GM19452 (cell line): Measurements from ENCODE around the gene RRM2.
"Not testable (repeated sequence)": the region's sequence is repeated elsewhere in the genome, so short reads cannot be mapped to it uniquely, and the experiment has no call there.

Source experiments
- ATAC-seq: cut with Tn5 transposase; IDR thresholded peaks from one replicate; pipeline ENCODE4 v1.9.1; 2021; ENCODE audit not compliant: unreplicated experiment

RRM2 gene

DNA sequence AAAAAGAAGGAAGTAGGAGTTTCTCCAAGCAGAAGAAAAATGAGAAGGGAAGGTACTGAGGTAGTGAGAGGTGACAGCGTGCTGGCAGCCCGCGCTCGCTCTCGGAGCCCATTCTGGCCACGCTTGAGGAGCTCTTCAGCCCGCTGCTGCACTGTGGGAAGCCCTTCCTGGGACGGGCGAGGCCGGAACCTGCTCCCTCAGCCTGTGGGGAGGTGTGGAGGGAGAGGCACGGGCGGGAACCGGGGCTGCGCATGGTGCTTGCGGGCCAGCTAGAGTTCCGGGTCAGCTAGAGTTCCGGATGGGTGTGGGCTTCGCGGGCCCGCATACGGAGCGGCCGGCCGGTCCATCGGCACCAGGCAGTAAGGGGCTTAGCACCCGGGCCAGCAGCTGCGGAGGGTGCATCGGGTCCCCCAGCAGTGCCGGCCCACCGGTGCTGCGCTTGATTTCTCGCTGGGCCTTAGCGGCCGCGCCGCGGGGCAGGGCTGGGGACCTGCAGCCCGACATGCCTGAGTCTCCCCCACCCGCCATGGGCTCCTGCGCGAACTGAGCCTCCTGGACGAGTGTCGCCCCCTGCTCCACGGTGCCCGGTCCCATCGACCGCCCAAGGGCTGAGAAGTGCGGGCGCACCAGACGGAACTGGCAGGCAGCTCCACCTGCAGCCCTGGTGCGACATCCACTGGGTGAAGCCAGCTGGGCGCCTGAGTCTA, 31.2 kb upstream of the RRM2 start:
- no peak for ATAC-seq

DNA sequence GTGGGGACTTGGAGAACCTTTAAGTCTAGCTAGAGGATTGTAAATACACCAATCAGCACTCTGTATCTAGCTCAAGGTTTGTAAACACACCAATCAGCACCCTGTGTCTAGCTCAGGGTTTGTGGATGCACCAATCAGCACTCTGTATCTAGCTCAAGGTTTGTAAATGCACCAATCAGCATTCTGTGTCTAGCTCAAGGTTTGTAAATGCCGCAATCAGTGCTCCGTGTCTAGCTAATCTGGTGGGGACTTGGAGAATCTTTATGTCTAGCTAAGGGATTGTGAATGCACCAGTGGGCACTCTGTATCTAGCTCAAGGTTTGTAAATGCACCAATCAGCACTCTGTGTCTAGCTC, 30.7 kb upstream of the RRM2 start:
- ATAC-seq, result not testable (repeated sequence)

DNA sequence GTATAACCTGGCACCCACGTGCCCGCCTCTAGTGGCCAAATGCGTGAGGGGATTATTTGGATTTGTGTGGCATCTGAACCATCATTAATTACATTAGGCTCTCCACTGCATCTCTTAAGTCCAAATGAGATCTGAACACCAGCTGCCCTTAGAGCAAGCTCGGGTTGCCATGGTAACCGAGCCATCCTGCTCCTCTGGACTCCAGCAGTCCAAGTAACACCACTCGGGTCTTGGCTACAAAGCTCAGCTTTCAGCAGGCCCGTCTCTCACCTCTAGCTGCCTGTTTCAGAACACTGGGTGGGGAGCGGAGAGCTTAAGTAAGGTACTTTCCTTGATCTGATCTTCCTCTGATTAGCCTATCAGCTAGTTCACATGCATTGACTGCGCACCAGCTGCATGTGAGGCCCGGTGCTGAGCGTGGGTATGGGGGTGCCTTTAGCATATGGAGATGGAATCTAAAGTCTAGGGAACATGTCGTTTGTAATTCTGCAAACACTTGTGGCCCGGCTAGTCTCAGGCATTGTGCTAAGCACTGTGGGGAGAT, 28.2 kb upstream of the RRM2 start:
- ATAC-seq, result no peak

DNA sequence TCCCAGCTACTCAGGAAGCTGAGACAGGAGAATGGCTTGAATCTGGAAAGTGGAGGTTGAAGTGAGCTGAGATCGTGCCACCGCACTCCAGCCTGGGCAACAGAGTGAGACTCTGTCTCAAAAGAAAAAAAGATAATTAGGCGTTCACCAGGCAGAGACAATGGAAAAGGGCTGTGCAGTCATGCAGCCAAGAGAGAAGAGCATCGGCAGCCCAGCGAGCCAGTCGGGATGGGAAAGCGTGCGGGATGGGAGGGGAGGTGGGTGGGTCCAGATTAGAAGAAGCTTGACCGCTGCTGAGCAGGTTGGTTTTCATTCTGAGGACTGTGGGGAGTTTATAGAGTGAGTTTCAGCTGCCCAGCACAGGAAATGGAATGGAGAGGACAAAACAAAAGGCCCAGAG, 27.4 kb upstream of the RRM2 start:
- no peak for ATAC-seq

GRCh38 chr2:10096641-10097040, 25.9 kb upstream of the RRM2 start:
- no peak for ATAC-seq

DNA sequence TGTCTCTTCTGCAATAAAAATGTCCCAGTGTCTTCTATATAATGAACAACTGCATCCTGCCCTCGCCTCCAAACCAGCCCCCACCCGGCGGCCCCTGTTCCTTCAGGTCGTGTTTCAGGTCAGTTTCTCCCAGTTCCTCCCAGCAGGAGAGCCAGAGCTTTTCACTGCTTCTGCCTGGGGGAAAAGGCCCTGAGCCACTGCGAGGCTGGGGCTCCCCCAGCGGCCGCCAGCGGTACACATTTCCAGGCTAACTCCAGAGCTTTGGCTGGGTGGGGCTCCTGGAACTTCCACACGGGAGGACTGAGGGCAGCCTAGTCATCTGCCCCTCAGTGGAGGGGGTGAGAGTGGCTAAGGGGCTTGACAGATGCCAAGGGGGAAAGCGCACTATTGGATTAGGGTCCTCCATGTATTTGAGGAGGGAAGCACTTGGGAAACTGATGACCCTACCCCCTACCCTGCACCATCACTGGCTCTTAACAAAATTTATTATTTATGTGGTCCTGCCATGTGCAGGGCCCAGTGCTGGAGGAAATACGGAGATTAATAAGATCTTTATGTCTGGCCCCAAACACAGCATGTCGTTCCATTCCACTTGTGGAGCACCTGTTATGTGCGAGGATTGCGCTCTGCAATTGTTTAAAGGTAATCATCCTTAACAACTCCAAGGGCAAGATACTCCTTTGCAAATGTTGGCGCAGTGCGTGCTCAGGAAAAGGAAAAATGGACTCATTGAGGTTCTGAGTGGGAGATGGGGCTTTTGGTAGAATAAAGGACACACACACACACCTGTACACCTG, 25.0 kb upstream of the RRM2 start:
- ATAC-seq, result peak; percentile 63

DNA sequence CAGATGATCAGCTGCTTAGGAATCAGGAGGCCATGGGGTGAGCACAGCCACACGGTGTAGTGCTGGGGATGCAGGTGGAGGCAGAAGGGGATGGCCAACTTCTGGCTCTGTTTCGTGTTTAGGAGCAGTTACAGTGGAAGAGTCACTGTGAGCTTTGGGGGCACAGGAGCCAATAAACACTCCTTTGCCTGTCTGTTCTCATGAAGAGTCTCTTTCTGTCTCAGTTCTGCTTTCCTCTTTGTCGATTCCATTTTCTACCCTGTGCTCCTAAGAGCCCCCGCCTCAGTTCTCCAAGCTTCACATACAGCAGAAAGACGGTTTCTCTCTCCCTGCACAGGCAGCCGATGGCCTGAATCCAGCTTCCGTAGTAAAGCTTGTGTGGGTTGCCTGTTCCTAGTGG, 21.0 kb upstream of the RRM2 start:
- no peak for ATAC-seq

DNA sequence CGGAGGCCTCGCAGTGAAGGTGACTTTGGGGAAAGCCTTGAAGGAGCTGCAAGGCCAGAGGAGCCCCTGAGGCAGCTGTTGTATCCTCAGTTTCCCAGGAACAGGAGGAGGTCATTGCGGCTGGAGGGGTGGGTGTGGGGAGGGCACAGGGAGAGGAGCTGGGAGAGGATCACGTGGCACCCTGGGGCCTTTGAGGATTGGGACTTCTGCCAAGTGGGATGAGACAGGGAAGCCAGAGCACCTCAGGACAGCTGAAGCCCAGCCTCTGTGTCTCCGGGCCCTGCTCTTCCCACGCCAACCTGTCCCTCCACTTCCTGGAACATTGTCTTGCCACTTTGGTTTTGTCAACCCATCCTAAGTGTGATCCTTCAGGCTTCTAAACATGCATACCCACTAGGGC, 19.4 kb upstream of the RRM2 start:
- no peak for ATAC-seq

DNA sequence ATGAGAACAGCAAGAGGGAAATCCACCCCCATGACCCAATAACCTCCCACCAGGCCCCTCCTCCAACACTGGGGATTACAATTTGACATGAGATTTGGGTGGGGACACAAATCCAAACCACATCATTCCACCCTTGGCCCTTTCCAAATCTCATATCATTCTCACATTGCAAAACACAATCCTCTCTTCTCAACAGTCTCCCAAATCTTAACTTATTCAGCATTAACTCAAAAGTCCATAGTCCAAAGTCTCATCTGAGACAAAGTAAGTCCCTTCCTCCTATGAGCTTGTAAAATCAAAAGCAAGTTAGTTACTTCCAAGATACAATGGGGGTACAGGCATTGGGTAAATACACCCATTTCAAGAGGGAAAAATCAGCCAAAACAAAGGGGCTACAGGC, 17.6 kb upstream of the RRM2 start:
- not testable (repeated sequence) for ATAC-seq

DNA sequence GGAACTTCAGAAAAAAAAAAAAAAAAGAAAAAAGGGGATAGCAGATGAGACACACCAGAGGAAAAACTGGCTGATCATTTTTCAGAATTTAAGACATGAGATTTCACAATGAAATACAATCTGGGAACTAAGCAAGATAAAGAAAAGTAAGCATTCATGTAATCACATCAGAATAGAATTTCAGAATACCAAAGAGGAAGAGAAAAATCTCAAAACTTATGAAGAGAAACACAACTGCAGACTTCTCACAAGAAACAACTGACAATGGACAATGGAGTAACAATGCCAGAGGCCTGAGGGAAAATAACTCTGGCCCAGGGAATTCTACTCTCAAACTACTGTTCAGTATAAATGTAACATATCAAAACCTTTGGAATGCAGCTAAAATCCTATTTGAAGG, 13.2 kb upstream of the RRM2 start:
- no peak for ATAC-seq

DNA sequence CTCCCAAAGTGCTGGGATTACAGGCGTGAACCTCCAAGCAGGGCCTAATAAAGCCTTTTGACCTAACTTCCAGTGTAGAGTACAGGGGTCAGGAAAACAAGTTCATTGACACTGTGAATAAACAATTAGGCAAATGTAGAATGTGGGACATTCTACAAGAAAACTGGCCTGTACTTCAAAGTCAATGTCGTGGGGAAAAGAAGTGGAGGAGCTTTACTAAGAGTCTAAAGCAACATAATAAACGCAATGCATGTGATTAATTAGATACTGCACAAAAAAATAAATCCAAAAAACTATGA, 3.6 kb upstream of the RRM2 start:
- no peak for ATAC-seq

- ATAC-seq, result no peak
Observed at GRCh38 chr2:10119601-10120157, 2.9 kb upstream of the RRM2 start.

- ATAC-seq, result peak; percentile 42
Observed at GRCh38 chr2:10120158-10120876, 2.2 kb upstream of the RRM2 start.

DNA sequence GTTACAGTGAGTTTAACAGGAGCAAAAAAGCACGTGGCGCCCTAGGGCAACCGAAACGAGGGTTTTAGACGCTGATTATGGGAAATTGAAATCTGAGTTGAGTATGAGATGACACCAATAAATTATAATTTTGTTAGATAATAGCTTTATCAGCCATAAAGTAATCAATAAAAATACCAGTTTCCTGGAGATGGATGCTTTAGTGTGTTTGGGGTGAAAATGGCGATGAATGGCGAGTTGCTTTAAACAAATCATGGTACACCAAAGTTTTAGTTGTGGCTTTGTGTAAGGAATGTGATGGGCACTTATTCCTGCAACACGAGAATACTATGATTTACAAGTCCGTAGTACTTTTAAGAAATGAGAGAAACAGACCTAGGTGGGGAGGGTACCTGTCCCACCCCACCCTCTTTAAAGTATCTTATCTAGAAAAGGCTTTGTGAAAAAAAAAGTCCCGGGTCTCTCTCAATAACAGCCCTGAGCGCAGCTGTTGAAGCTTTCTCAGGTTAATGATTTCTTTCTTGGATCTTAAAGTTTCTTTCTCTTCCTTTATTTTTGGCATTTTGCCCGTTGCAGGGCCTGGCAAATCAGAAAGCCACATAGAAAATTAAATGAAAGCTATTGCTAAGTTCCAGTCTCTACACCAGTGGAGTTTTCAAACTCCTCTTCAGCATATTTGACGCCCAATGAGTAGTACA, 1.5 kb upstream of the RRM2 start:
- ATAC-seq, result no peak

DNA sequence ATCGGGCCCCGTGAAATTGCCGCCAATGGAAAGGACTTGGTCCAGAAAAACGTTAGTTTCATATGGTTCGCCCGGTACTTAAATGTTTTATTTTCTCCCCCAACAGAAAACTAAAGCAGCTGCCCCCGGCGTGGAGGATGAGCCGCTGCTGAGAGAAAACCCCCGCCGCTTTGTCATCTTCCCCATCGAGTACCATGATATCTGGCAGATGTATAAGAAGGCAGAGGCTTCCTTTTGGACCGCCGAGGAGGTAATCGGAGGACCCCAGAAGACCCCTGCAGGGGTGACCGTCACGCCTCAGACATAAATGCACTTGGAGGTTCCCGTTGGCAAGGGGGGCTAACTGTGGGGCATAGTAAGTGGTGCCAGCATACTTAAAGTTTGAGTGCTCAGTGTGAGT, 742 bp downstream of the RRM2 start:
- no peak for ATAC-seq

DNA sequence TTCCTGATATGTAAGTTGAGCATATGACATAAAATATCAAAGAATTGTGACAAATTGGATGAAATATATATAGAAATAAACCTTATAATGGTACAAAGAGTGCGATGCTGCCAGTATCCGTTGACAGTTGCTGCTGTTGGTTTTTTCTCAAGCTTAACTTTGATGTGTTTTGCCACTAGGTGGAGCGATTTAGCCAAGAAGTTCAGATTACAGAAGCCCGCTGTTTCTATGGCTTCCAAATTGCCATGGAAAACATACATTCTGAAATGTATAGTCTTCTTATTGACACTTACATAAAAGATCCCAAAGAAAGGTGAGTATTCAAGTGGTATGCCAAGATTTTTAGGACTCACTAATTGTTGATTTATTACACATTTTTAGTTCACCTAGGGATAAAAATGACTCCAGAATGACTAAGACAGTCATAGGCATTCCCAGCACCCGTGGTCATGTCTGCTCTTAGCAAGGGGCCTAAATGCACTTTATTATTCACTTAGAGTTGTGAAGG, 2.1 kb downstream of the RRM2 start:
- ATAC-seq, result no peak

GRCh38 chr2:10125842-10126631, 3.5 kb downstream of the RRM2 start:
- no peak for ATAC-seq

DNA sequence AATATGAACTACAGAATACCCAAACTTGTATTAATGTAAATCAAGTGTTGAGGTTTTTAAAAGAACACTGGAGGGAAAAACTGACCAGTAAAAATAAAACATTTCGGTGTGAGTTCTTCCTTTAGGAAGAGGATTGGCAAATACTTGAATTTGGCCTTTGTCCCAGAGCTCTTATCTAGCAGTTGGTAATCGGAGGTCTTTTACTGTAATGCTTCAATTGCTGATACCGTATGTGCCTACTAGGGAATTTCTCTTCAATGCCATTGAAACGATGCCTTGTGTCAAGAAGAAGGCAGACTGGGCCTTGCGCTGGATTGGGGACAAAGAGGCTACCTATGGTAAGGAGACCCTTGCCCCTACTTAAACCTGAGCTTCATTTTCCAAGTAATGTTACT, 4.1 kb downstream of the RRM2 start:
- no peak for ATAC-seq

DNA sequence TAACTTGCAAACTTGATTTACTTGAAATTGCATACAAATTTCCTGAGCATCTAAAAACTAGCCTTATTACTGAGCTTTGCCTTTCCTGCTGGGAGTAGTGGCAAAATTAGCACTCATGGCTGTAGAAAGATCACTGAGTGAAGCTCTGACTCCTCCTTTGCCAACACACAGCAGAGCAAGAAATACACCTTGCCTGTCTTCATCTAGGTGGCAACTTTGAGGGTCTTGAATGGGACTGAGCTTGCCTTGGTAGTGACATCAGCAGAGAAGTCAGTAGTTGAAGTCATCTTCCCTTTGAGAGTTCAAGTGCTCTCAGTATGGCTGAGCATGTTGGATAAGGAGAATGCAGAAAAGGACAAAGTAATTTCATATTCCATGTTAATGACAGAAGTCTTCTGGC, 5.9 kb downstream of the RRM2 start:
- ATAC-seq, result no peak

DNA sequence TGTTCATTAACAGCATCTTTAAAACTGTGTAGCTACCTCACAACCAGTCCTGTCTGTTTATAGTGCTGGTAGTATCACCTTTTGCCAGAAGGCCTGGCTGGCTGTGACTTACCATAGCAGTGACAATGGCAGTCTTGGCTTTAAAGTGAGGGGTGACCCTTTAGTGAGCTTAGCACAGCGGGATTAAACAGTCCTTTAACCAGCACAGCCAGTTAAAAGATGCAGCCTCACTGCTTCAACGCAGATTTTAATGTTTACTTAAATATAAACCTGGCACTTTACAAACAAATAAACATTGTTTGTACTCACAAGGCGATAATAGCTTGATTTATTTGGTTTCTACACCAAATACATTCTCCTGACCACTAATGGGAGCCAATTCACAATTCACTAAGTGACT, 7.0 kb downstream of the RRM2 start:
- ATAC-seq, result no peak
